ENCODE results near the gene CECR2. TPM values are rescaled to one million over a fixed set of nuclear protein-coding genes. Genes with fewer than 3 reads are reported as not detected.
"Not testable (repeated sequence)": the region's sequence is repeated elsewhere in the genome, so short reads cannot be mapped to it uniquely, and the experiment has no call there.

CECR2 gene
- total RNA-seq, 4 donors from 2014 or later = 12.3 to 29.6 (median 20.4) TPM

DNA sequence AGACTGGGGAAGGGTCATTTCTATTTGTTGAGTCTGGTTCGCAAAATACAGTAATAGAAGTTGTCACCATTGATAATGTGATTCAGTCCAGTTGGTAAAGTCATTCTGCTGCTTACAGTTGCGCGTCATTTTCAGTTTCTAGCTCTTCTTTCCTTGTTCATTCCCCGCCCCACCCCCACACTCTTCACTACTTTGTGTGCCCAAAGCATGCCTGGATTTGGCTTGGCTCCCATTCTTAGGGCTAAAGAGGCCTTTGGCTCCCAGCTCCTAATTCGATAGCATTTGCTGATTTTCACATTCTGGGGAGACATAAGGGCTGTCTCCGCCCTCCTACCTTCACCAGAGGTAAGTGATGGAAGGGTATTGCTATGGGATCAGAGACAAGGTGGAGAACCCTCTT, 43.0 kb downstream of the CECR2 start:
- intact Hi-C loops (cut with DNase I; ENCODE audit: low total_unique reads) = no loop called here
- Histone ChIP-seq H3K4me3 (no peak overlapping the region), H3K4me1 (peaks cover 49 to 55% of the 10 kb centered on the region in 2 donors), H3K27ac (peak overlapping the region; percentile 47 to 77 (median 56)), H3K36me3 (no peaks in the 10 kb centered on the region), H3K9me3 (no peaks in the 10 kb centered on the region), H3K27me3 (no peaks in the 10 kb centered on the region)
- TF ChIP-seq, protein P1, sequence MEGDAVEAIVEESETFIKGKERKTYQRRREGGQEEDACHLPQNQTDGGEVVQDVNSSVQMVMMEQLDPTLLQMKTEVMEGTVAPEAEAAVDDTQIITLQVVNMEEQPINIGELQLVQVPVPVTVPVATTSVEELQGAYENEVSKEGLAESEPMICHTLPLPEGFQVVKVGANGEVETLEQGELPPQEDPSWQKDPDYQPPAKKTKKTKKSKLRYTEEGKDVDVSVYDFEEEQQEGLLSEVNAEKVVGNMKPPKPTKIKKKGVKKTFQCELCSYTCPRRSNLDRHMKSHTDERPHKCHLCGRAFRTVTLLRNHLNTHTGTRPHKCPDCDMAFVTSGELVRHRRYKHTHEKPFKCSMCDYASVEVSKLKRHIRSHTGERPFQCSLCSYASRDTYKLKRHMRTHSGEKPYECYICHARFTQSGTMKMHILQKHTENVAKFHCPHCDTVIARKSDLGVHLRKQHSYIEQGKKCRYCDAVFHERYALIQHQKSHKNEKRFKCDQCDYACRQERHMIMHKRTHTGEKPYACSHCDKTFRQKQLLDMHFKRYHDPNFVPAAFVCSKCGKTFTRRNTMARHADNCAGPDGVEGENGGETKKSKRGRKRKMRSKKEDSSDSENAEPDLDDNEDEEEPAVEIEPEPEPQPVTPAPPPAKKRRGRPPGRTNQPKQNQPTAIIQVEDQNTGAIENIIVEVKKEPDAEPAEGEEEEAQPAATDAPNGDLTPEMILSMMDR (IDR thresholded peaks at IDR 0.05 in 4 of 5, conservative IDR thresholded peaks at IDR 0.05 in 1 of 5) = no peak
- no peak for TF ChIP-seq POLR2A (IDR thresholded peaks at IDR 0.05)
- ATAC-seq (peak in 1 of 2 donors; percentile 42), DNase-seq (no peak)
- in situ Hi-C loops (cut with MboI; ENCODE audit: low sequenced_read_pairs in 4 of 4) = no loop called here

GRCh38 chr22:17418890-17419324, 49.6 kb downstream of the CECR2 start:
- H3K27ac ChIP-seq = no peak overlapping the region
- TF ChIP-seq POLR2A (IDR thresholded peaks at IDR 0.05) = no peak
- TF ChIP-seq, protein P1 (IDR thresholded peaks at IDR 0.05 in 4 of 5, conservative IDR thresholded peaks at IDR 0.05 in 1 of 5) = no peak
- H3K36me3 ChIP-seq = no peaks in the 10 kb centered on the region
- no peak overlapping the region for H3K4me3 ChIP-seq
- H3K9me3 ChIP-seq = no peaks in the 10 kb centered on the region
- ATAC-seq (no peak), DNase-seq (no peak)
- in situ Hi-C loops (cut with MboI; ENCODE audit: low sequenced_read_pairs in 4 of 4) (no loop called here), intact Hi-C loops (cut with DNase I; ENCODE audit: low total_unique reads) (no loop called here)
- H3K4me1 ChIP-seq = peaks cover 37 to 40% of the 10 kb centered on the region in 2 donors
- no peaks in the 10 kb centered on the region for H3K27me3 ChIP-seq

GRCh38 chr22:17419348-17419747, 50.1 kb downstream of the CECR2 start:
- H3K36me3 ChIP-seq = no peaks in the 10 kb centered on the region
- TF ChIP-seq, protein P1 (IDR thresholded peaks at IDR 0.05 in 4 of 5, conservative IDR thresholded peaks at IDR 0.05 in 1 of 5) = no peak
- no peak for TF ChIP-seq POLR2A (IDR thresholded peaks at IDR 0.05)
- intact Hi-C loops (cut with DNase I; ENCODE audit: low total_unique reads) (no loop called here), in situ Hi-C loops (cut with MboI; ENCODE audit: low sequenced_read_pairs in 4 of 4) (no loop called here)
- no peaks in the 10 kb centered on the region for H3K9me3 ChIP-seq
- no peak for ATAC-seq
- H3K4me3 ChIP-seq = no peak overlapping the region
- no peaks in the 10 kb centered on the region for H3K27me3 ChIP-seq
- no peak for DNase-seq
- peak overlapping the region in 1 of 4 donors; percentile 9 for H3K27ac ChIP-seq
- peaks cover 38 to 42% of the 10 kb centered on the region in 2 donors for H3K4me1 ChIP-seq

DNA sequence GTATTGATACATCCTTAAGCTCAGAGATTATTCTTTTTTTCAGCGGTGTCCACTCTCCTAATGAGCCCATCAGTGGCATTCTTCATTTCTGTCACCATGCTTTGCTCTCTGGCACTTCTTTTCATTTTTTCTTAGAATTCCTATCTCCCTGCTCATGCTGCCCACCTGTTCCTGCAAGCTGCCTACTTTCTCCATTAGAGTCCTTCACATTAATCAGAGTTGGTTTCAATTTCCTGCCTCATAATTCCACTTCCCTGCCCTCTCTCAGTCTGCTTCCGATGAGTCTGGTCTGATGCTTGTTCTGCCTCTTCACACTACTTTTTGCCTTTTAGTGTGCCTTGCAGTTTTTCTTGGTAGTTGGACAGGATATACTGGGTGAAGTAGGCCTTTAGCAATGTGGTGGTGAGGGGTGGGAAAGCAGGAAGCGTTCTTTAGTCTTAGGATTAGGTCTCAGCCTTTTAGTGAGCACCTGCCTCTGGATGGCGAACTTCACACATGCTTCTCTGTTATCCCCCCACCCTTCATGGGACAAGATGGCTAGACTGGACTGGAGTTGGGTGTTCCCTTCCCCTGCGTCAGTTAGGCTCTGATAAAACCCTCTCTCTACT, 53.6 kb downstream of the CECR2 start:
- Histone ChIP-seq H3K27ac (peak overlapping the region in 3 of 4 donors; percentile 13 to 58 (median 47)), H3K4me3 (no peak overlapping the region), H3K4me1 (peaks cover 31 to 45% of the 10 kb centered on the region in 2 donors), H3K36me3 (no peaks in the 10 kb centered on the region), H3K27me3 (no peaks in the 10 kb centered on the region), H3K9me3 (no peaks in the 10 kb centered on the region)
- intact Hi-C loops (cut with DNase I; ENCODE audit: low total_unique reads) = no loop called here
- TF ChIP-seq POLR2A (IDR thresholded peaks at IDR 0.05) = no peak
- DNase-seq (no peak), ATAC-seq (no peak)
- in situ Hi-C loops (cut with MboI; ENCODE audit: low sequenced_read_pairs in 4 of 4) = no loop called here

DNA sequence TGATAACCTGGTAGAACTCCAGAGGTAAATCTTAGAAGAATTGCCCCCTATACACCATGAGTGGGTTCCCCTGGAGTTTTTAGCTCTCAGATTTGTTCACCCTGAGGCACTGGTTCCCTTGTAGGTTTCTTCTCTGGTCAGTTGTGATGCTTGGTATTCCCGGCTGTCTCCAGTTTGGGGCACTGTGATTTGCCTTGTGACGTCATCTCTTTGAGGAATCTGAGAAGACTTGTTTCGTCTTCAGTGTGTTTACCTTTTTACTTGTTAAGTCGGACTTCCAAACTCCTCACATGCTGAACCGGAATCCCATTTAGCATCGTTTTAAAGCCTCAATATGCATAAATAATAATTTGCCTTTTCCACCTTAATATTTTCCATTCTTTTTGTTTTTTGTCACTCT, 54.4 kb downstream of the CECR2 start:
- Histone ChIP-seq H3K4me3 (no peak overlapping the region), H3K27ac (peak overlapping the region in 3 of 4 donors; percentile 13 to 58 (median 47)), H3K9me3 (no peaks in the 10 kb centered on the region), H3K4me1 (peaks cover 37 to 50% of the 10 kb centered on the region in 2 donors), H3K36me3 (no peaks in the 10 kb centered on the region), H3K27me3 (no peaks in the 10 kb centered on the region)
- intact Hi-C loops (cut with DNase I; ENCODE audit: low total_unique reads) = no loop called here
- no peak for DNase-seq
- in situ Hi-C loops (cut with MboI; ENCODE audit: low sequenced_read_pairs in 4 of 4) = no loop called here
- TF ChIP-seq, protein P1 (IDR thresholded peaks at IDR 0.05 in 4 of 5, conservative IDR thresholded peaks at IDR 0.05 in 1 of 5) = no peak
- TF ChIP-seq POLR2A (IDR thresholded peaks at IDR 0.05) = no peak
- ATAC-seq = no peak

DNA sequence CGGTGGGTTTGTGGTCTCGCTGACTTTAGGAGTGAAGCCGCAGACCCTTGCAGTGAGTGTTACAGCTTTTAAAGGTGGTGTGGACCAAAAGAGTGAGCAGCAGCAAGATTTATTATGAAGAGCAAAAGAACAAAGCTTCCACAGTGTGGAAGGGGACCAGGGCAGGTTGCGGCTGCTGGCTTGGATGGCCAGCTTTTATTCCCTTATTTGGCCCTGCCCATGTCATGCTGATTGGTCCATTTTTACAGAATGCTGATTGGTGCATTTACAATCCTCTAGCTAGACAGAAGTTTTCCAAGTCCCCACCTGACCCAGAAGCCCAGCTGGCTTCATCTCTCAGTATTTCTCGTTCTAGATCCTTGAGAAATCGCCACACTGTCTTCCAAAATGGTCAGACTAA, 58.3 kb downstream of the CECR2 start:
- intact Hi-C loops (cut with DNase I; ENCODE audit: low total_unique reads); ATAC-seq; H3K27me3 ChIP-seq; H3K36me3 ChIP-seq; H3K4me3 ChIP-seq; in situ Hi-C loops (cut with MboI; ENCODE audit: low sequenced_read_pairs in 4 of 4); H3K9me3 ChIP-seq; DNase-seq: not testable (repeated sequence)
- Histone ChIP-seq H3K4me1 (peaks cover 63 to 71% of the 10 kb centered on the region in 2 donors), H3K27ac (peak overlapping the region in 2 of 4 donors; percentile 90 to 93)

Data from gastrocnemius medialis (tissue), 4 donors.